HepG2 (cell line): ENCODE data around the gene LAMC1.

Experiments
- ARID2 ChIP-seq: sonication (generic); formaldehyde crosslinking; IDR thresholded peaks from 2 replicates; pipeline ENCODE4 v1.8.1; 2022; ENCODE audit warnings: mild to moderate bottlenecking, missing genetic modification reagents, borderline replicate concordance
- CTCF ChIP-seq: sonication (generic); formaldehyde crosslinking; IDR thresholded peaks from 2 replicates; pipeline ENCODE4 v1.5.0; 2020; ENCODE audit warnings: mild to moderate bottlenecking, missing genetic modification reagents, moderate library complexity
- ZNF552 ChIP-seq: sonication (generic); formaldehyde crosslinking; IDR thresholded peaks from 2 replicates; pipeline ENCODE4 v1.9.0; 2022; ENCODE audit warnings: missing genetic modification reagents, mild to moderate bottlenecking, borderline replicate concordance
- ZNF75D ChIP-seq: sonication (generic); formaldehyde crosslinking; IDR thresholded peaks from 2 replicates; pipeline ENCODE4 v1.8.1; 2023; ENCODE audit warnings: missing genetic modification reagents, mild to moderate bottlenecking, borderline replicate concordance
- TF ChIP-seq, protein P1 (sequence below): sonication (generic); formaldehyde crosslinking; IDR thresholded peaks from 2 replicates; pipeline ENCODE4 v1.8.1; 2022; ENCODE audit warnings: mild to moderate bottlenecking, missing genetic modification reagents

- no peak for TF ChIP-seq ARID2 (CRISPR knock-in tag)
- TF ChIP-seq ZNF552 (CRISPR knock-in tag), result no peak
- TF ChIP-seq, protein P1, sequence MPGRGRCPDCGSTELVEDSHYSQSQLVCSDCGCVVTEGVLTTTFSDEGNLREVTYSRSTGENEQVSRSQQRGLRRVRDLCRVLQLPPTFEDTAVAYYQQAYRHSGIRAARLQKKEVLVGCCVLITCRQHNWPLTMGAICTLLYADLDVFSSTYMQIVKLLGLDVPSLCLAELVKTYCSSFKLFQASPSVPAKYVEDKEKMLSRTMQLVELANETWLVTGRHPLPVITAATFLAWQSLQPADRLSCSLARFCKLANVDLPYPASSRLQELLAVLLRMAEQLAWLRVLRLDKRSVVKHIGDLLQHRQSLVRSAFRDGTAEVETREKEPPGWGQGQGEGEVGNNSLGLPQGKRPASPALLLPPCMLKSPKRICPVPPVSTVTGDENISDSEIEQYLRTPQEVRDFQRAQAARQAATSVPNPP, result no peak
- TF ChIP-seq ZNF75D (CRISPR knock-in tag), result no peak
- no peak for TF ChIP-seq CTCF (CRISPR knock-in tag)
Observed at GRCh38 chr1:183087001-183087400, 63.8 kb downstream of the LAMC1 start.
